Suppressor macrophage treated with lipopolysaccharide for 4 hours (primary cell): ENCODE results near the gene DNAJB8.

Experiments used
- DNase-seq: peaks from one replicate; pipeline ENCODE4 v3.0.0-alpha.2; 2020

DNAJB8 gene

GRCh38 chr3:128424508-128425069 lies 42.1 kb downstream of the DNAJB8 start:
- no peak for DNase-seq

- DNase-seq, result no peak
These were observed 43.1 kb downstream of the DNAJB8 start for GRCh38 chr3:128423525-128424147.

GRCh38 chr3:128422762-128423524 lies 43.7 kb downstream of the DNAJB8 start:
- no peak for DNase-seq

- DNase-seq, result no peak
These were observed 44.7 kb downstream of the DNAJB8 start for GRCh38 chr3:128421966-128422365.

DNA sequence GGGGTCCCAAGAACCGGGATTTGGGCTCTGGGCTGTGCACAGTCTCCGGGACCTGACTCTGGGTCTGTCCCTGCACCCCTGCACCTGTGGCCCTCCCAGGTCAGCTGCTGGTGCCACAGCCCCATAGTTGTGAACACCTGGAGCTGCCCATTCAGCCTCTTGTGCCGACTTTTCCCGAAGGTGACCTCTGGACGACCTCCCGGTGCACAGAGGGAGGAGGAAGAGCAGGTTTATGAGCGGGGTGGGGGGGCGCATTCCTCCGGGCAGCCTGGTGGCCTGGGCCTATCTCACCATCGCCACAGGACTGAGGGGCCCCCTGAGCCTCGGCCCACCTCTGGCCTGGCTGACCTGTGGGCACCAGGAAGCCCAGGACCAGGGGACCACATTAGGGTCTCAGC lies 45.3 kb downstream of the DNAJB8 start:
- DNase-seq, result no peak

DNA sequence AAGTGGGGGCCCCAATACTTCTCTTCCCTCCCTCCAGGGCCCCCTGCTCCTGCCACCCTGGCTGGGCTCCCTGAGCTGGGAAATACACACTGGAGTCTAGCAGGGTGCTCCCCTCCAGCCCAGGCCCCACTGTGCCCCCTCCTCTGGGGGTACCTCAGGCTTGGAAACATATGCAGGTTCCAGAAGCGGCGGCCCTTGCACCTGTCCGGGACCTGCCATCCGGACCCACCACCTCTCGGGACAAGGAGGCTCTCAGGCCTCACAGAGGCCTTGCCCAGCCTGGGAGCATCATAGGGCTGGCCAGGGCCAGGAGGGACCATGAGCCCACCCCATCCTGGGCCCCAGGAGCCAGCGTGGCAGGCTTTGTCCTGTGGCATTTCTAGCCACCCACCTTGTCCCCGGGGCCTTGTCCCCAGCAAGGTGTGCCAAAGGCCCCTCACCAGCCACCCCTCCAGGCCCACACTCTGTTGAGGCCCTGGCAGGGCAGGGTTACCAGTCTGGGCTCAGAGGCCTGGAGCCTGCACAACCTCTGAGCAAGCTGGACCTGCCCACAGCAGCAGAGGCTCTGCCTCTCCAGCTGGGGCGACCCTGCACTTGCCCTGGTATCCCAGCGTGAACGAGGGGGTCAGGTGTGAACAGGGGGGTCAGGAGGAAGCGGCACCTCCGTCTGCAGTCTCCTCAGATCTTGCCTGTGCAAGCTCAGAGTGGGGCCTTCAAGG lies 45.8 kb downstream of the DNAJB8 start:
- no peak for DNase-seq

DNA sequence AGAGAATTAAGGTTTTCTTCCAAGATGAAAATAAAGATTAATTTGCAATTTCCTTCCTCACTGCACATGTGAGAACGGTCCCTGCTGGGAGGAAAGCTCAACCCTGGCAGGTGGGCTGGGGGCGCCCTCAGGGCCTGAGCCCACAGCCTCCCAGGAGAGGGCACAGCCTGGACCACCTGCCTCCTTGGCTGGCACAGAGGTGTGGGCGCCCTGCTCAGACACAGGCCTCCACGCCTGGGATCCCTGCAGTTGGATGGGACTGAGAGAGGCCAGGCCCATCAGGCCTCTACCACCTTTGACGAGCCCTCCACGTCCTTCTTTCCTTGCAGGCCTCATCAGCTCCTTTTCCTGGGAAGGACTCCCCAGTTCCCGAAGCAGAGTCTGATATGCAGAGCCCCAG lies 46.4 kb downstream of the DNAJB8 start:
- DNase-seq, result no peak

DNA sequence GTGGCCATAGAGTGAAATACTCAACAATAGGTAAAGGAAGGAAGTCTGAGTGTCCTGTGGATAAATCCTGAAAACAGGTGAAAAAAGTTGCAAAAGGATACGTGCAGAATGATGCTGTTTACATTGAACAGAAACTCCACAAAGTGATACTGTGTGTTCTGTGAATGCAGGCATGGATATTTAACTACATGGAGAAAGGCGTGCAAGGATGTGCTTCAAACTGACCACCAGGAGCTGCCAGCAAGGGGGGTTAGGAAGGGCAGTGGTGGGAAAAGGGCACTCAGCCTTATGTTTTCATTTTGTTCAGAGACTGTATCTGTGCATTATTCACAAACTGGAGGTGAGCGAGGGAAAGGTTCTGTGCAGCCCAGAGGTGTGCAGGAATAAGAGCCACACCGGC lies 47.4 kb downstream of the DNAJB8 start:
- DNase-seq, result no peak

GRCh38 chr3:128418900-128419299 lies 47.8 kb downstream of the DNAJB8 start:
- DNase-seq, result no peak

- peak; percentile 56 for DNase-seq
These were observed 50.0 kb downstream of the DNAJB8 start for GRCh38 chr3:128416578-128417211.

- no peak for DNase-seq
These were observed 50.7 kb downstream of the DNAJB8 start for GRCh38 chr3:128415773-128416577.

DNA sequence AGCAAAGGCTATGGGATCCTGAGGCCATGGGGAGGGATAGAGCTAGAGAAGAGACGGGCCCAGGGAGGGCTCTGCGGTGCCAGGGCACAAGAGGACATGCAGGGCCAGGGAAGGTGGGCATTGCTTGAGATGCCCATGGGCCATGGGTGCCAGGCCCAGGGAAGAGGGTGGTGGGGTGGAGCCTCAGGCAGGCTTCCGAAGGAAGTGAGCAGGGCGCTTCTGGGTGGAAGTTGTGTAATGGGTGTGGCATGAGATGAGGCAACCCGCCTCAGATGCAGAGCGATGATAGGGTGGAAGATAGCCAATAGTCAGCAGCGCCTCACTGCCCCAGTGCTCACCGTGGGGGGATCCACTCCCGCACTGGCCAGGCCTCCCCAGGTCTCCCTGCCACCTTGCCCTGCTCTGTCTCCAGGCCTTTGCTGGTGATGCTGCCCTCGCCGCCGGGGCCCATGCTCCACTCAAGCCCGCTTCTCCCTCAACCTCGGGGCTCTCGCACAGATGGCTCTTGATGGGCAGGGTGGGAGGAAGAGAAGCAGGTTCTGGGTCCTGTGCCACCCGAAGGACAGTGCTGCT lies 51.4 kb downstream of the DNAJB8 start:
- peak; percentile 6 for DNase-seq

- DNase-seq, result no peak
These were observed 53.1 kb downstream of the DNAJB8 start for GRCh38 chr3:128413413-128414205.

GRCh38 chr3:128413003-128413370 lies 53.7 kb downstream of the DNAJB8 start:
- DNase-seq, result no peak
